ENCODE results near the gene KMT2C.

DNA sequence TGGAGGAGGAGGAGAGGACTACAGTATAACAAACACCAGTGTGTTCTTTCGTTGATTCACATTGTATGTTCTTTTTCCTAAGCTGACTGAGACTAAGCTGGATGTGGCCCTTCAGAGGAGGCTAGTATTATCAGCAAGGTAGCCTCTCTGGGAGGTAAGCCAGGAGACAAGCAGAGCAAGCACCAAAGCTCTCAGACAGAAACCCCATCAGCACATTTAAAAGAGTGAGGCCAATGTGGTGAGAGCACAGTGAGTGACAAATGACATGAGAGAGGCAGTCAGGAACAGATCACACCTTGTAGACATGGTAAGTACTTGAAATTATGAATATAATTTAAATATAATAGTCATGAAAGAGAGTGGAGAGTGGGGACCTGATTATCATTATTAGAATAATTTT is 107.6 kb downstream of the KMT2C start:
- TF ChIP-seq, protein P1, sequence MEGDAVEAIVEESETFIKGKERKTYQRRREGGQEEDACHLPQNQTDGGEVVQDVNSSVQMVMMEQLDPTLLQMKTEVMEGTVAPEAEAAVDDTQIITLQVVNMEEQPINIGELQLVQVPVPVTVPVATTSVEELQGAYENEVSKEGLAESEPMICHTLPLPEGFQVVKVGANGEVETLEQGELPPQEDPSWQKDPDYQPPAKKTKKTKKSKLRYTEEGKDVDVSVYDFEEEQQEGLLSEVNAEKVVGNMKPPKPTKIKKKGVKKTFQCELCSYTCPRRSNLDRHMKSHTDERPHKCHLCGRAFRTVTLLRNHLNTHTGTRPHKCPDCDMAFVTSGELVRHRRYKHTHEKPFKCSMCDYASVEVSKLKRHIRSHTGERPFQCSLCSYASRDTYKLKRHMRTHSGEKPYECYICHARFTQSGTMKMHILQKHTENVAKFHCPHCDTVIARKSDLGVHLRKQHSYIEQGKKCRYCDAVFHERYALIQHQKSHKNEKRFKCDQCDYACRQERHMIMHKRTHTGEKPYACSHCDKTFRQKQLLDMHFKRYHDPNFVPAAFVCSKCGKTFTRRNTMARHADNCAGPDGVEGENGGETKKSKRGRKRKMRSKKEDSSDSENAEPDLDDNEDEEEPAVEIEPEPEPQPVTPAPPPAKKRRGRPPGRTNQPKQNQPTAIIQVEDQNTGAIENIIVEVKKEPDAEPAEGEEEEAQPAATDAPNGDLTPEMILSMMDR (IDR thresholded peaks at IDR 0.05; ENCODE audit: low read depth, low read length, missing input control) = no peak
- TF ChIP-seq RXRA (IDR thresholded peaks at IDR 0.05) (no peak), JUND (IDR thresholded peaks at IDR 0.05) (no peak), TAF1 (conservative IDR thresholded peaks at IDR 0.05) (no peak)
- TF ChIP-seq, protein P2, sequence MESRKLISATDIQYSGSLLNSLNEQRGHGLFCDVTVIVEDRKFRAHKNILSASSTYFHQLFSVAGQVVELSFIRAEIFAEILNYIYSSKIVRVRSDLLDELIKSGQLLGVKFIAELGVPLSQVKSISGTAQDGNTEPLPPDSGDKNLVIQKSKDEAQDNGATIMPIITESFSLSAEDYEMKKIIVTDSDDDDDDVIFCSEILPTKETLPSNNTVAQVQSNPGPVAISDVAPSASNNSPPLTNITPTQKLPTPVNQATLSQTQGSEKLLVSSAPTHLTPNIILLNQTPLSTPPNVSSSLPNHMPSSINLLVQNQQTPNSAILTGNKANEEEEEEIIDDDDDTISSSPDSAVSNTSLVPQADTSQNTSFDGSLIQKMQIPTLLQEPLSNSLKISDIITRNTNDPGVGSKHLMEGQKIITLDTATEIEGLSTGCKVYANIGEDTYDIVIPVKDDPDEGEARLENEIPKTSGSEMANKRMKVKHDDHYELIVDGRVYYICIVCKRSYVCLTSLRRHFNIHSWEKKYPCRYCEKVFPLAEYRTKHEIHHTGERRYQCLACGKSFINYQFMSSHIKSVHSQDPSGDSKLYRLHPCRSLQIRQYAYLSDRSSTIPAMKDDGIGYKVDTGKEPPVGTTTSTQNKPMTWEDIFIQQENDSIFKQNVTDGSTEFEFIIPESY (IDR thresholded peaks at IDR 0.05) = no peak
- TF ChIP-seq, protein P3, sequence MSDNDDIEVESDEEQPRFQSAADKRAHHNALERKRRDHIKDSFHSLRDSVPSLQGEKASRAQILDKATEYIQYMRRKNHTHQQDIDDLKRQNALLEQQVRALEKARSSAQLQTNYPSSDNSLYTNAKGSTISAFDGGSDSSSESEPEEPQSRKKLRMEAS (IDR thresholded peaks at IDR 0.05) = no peak

Data from liver (tissue), 3 donors.